Measurements from ENCODE around the gene PTEN.

DNA sequence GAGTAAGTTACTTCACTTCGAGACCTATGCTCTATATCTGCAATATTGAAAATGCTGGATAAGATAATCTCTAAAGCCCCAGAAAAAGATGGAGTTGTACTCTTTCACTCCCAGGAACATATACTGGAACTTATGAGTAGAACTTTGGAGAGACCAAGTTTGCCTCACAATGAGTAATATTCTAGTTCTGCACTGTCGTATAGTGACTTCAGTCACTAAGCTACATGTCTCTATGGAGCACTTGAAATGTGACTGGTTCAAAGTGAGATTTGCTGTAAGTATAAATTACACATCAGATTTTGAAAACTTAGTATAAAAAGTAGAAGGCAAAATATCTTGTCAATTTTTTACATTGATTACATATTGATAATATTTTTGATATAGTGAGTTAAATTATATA lies 116.4 kb downstream of the PTEN start:
- TF ChIP-seq SP1 (IDR thresholded peaks at IDR 0.05) (no peak), JUND (IDR thresholded peaks at IDR 0.05) (no peak), GABPA (IDR thresholded peaks at IDR 0.05 in 1 of 2, conservative IDR thresholded peaks at IDR 0.05 in 1 of 2) (no peak), EGR1 (IDR thresholded peaks at IDR 0.05; ENCODE audit: low read depth in 2 of 2) (no peak), RXRA (IDR thresholded peaks at IDR 0.05) (no peak)
- TF ChIP-seq, protein P1, sequence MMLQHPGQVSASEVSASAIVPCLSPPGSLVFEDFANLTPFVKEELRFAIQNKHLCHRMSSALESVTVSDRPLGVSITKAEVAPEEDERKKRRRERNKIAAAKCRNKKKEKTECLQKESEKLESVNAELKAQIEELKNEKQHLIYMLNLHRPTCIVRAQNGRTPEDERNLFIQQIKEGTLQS (IDR thresholded peaks at IDR 0.05): no peak
- TF ChIP-seq, protein P2, sequence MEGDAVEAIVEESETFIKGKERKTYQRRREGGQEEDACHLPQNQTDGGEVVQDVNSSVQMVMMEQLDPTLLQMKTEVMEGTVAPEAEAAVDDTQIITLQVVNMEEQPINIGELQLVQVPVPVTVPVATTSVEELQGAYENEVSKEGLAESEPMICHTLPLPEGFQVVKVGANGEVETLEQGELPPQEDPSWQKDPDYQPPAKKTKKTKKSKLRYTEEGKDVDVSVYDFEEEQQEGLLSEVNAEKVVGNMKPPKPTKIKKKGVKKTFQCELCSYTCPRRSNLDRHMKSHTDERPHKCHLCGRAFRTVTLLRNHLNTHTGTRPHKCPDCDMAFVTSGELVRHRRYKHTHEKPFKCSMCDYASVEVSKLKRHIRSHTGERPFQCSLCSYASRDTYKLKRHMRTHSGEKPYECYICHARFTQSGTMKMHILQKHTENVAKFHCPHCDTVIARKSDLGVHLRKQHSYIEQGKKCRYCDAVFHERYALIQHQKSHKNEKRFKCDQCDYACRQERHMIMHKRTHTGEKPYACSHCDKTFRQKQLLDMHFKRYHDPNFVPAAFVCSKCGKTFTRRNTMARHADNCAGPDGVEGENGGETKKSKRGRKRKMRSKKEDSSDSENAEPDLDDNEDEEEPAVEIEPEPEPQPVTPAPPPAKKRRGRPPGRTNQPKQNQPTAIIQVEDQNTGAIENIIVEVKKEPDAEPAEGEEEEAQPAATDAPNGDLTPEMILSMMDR (IDR thresholded peaks at IDR 0.05; ENCODE audit: low read depth, low read length, missing input control): no peak
- TF ChIP-seq, protein P3, sequence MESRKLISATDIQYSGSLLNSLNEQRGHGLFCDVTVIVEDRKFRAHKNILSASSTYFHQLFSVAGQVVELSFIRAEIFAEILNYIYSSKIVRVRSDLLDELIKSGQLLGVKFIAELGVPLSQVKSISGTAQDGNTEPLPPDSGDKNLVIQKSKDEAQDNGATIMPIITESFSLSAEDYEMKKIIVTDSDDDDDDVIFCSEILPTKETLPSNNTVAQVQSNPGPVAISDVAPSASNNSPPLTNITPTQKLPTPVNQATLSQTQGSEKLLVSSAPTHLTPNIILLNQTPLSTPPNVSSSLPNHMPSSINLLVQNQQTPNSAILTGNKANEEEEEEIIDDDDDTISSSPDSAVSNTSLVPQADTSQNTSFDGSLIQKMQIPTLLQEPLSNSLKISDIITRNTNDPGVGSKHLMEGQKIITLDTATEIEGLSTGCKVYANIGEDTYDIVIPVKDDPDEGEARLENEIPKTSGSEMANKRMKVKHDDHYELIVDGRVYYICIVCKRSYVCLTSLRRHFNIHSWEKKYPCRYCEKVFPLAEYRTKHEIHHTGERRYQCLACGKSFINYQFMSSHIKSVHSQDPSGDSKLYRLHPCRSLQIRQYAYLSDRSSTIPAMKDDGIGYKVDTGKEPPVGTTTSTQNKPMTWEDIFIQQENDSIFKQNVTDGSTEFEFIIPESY (IDR thresholded peaks at IDR 0.05): no peak
- TF ChIP-seq, protein P4, sequence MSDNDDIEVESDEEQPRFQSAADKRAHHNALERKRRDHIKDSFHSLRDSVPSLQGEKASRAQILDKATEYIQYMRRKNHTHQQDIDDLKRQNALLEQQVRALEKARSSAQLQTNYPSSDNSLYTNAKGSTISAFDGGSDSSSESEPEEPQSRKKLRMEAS (IDR thresholded peaks at IDR 0.05): no peak
- TF ChIP-seq, protein P5, sequence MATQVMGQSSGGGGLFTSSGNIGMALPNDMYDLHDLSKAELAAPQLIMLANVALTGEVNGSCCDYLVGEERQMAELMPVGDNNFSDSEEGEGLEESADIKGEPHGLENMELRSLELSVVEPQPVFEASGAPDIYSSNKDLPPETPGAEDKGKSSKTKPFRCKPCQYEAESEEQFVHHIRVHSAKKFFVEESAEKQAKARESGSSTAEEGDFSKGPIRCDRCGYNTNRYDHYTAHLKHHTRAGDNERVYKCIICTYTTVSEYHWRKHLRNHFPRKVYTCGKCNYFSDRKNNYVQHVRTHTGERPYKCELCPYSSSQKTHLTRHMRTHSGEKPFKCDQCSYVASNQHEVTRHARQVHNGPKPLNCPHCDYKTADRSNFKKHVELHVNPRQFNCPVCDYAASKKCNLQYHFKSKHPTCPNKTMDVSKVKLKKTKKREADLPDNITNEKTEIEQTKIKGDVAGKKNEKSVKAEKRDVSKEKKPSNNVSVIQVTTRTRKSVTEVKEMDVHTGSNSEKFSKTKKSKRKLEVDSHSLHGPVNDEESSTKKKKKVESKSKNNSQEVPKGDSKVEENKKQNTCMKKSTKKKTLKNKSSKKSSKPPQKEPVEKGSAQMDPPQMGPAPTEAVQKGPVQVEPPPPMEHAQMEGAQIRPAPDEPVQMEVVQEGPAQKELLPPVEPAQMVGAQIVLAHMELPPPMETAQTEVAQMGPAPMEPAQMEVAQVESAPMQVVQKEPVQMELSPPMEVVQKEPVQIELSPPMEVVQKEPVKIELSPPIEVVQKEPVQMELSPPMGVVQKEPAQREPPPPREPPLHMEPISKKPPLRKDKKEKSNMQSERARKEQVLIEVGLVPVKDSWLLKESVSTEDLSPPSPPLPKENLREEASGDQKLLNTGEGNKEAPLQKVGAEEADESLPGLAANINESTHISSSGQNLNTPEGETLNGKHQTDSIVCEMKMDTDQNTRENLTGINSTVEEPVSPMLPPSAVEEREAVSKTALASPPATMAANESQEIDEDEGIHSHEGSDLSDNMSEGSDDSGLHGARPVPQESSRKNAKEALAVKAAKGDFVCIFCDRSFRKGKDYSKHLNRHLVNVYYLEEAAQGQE (IDR thresholded peaks at IDR 0.05): no peak
